D721Med (cell line): ENCODE measurements around the gene PRRG1.
"Not testable (repeated sequence)": the region's sequence is repeated elsewhere in the genome, so short reads cannot be mapped to it uniquely, and the experiment has no call there.

Experiments
- DNase-seq: peaks from one replicate; pipeline ENCODE4 v3.0.0; 2011; ENCODE audit warnings: low spot score; ENCODE audit not compliant: insufficient read length
- FAIRE-seq: peaks from 2 replicates; lab custom pipeline; 2011; peaks lifted over from hg19 to GRCh38; lab: Jason Lieb, UNC
- CTCF ChIP-seq: IDR thresholded peaks from 2 replicates; pipeline ENCODE4 v1.5.1; 2012; ENCODE audit warnings: mild to moderate bottlenecking, control low read depth; ENCODE audit not compliant: insufficient read depth; ENCODE audit errors: missing control alignments

The PRRG1 gene

DNA sequence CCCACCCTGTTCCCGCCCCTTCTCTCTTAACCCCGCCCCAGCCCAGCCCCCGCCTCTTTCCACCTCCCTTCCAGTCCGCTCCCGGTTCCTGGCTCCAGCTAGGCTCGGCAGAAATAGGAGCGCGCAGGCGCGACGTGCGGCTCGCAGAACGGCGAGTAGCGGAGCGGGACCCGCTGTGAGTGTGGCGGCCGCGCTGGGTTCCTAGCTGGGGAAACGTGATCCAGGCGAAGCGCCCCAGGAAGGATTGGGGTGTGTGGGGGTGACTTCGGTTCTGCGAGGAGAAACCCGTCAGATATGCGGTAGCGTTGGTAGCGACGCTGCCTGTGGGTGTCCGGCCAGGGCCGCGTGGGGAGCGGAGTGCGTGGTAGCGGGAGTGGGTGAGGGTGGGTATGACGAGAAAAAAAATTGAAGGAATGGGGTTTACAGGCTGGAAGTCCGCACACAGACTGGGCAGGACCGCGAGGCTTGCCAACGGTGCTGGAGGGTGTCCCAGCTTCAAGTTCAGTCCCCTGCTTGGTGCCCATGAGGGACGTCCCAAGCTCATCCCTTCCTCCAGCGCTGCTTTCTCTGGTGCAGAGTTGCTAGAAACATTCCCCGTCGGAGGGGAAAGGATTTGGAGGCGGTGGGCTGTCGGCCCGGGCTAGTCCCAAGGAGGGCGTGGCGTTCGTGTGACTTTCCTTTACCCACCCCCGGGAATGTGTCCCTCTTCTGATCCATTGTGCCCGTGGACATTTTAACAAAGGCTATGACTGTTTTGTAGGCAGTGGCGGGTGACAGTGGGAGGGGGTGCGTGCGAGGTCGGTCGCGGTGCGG is at the start of gene PRRG1:
TSS of gene PRRG1 (plus strand) at position 144 of the 813 bp plus-strand sequence. CDS start 56,886 bp downstream, outside the sequence.
- TF ChIP-seq CTCF: no peak
- DNase-seq (peak; percentile 28), FAIRE-seq (no peak)

DNA sequence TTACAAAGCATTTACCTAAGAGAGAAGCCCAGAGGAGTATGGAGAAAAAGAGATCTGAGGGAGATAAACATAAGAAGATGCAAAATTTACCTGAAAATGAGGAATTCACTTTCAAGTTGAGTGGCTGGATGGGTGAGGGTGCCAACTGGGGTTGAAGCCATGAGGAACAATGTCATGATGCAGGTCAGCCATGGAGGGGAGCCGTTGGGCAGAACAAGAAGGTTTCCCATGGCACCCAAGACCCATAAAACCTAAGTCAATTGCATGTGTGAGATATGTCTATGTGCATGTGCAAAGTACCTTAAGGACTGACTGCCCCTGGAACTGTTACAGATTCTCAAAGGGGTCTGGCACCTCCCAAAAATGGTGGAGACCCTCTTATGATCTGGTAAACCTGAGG is 46.6 kb upstream of the PRRG1 start:
- FAIRE-seq (no peak), DNase-seq (no peak)
- peak; percentile 13 for TF ChIP-seq CTCF

GRCh38 chrX:37305238-37305637 is 43.9 kb upstream of the PRRG1 start:
- not testable (repeated sequence) for DNase-seq, FAIRE-seq

- no peak for FAIRE-seq
- no peak for DNase-seq
- no peak for TF ChIP-seq CTCF
Observed at GRCh38 chrX:37314531-37314930, 34.6 kb upstream of the PRRG1 start.

GRCh38 chrX:37315511-37316248 is 33.5 kb upstream of the PRRG1 start:
- DNase-seq (no peak), FAIRE-seq (no peak)
- TF ChIP-seq CTCF: no peak

- FAIRE-seq (no peak), DNase-seq (no peak)
- TF ChIP-seq CTCF: no peak
Observed at GRCh38 chrX:37320541-37321203, 28.5 kb upstream of the PRRG1 start.

DNA sequence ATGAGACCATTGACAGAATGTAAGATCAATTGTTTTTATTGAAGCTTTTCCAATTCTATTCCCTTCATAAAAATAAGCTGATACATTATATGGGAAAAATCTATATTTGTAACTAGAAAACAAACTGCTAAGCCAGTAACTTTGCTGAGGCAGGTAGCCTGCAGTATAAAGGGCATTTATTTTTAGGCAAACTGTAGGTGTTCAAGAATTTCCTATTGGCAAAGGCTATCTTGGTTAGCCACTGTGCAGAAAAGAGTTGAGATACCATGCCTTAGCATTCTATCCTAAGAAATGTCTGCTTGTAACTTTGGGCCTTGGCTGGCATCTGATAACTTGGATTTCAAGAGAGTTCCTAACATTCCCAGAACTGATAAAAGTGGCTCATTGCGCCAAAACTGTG is 18.5 kb upstream of the PRRG1 start:
- TF ChIP-seq CTCF: no peak
- no peak for DNase-seq
- no peak for FAIRE-seq
